Neural progenitor cell (in vitro differentiated cells): Measurements from ENCODE around the gene GRIFIN. TPM values are rescaled to one million over a fixed set of nuclear protein-coding genes. Genes with fewer than 3 reads are reported as not detected.

Source experiments
- DNase-seq: peaks from one replicate; pipeline ENCODE4 v3.0.0-alpha.2; 2016; ENCODE audit warnings: low spot score
- H2AFZ ChIP-seq: fragments of 200-600 bp; sonication (generic); replicated peaks from 2 replicates; pipeline ENCODE4 v1.6.1; 2016; ENCODE audit warnings: antibody characterized with exemption
- H3F3A ChIP-seq: fragments of 200-600 bp; sonication (generic); 2 replicates; pipeline ENCODE4 v1.6.1; 2016; ENCODE audit warnings: antibody characterized with exemption, low read depth
- H3K27ac ChIP-seq: fragments of 200-600 bp; sonication (generic); 2 replicates; pipeline ENCODE4 v1.5.1; 2016; ENCODE audit warnings: mild to moderate bottlenecking
- H3K27me3 ChIP-seq: fragments of 200-600 bp; sonication (generic); 2 replicates; pipeline ENCODE4 v1.6.1; 2016; ENCODE audit warnings: mild to moderate bottlenecking, moderate library complexity
- H3K36me3 ChIP-seq: fragments of 200-600 bp; sonication (generic); 2 replicates; pipeline ENCODE4 v1.5.1; 2016
- H3K4me1 ChIP-seq: fragments of 200-600 bp; sonication (generic); 2 replicates; pipeline ENCODE4 v1.6.1; 2016; ENCODE audit warnings: mixed run types
- H3K4me2 ChIP-seq: fragments of 200-600 bp; sonication (generic); 2 replicates; pipeline ENCODE4 v1.6.1; 2016
- H3K4me3 ChIP-seq: fragments of 200-600 bp; sonication (generic); 2 replicates; pipeline ENCODE4 v1.5.1; 2016
- H3K79me2 ChIP-seq: fragments of 200-600 bp; sonication (generic); 2 replicates; pipeline ENCODE4 v1.6.1; 2016; ENCODE audit warnings: low read depth
- H3K9ac ChIP-seq: fragments of 200-600 bp; sonication (generic); 2 replicates; pipeline ENCODE4 v1.6.1; 2016
- H3K9me3 ChIP-seq: fragments of 200-600 bp; sonication (generic); 2 replicates; pipeline ENCODE4 v1.5.1; 2016; ENCODE audit warnings: low read depth
- H4K20me1 ChIP-seq: fragments of 200-600 bp; sonication (generic); 2 replicates; pipeline ENCODE4 v1.6.1; 2016; ENCODE audit warnings: low read depth
- H3K27ac Mint-ChIP-seq: 3 replicates; pipeline ENCODE4 v1.8.0; 2021; ENCODE audit warnings: mixed read lengths
- H3K27me3 Mint-ChIP-seq: 2 replicates; pipeline ENCODE4 v1.8.0; 2022; ENCODE audit warnings: low read depth, mild to moderate bottlenecking, inconsistent platforms, moderate library complexity, mixed read lengths; ENCODE audit not compliant: insufficient read depth
- H3K36me3 Mint-ChIP-seq: 3 replicates; pipeline ENCODE4 v1.8.0; 2021; ENCODE audit warnings: mixed read lengths
- H3K4me1 Mint-ChIP-seq: 3 replicates; pipeline ENCODE4 v1.8.0; 2021; ENCODE audit warnings: mixed read lengths
- H3K4me3 Mint-ChIP-seq: 3 replicates; pipeline ENCODE4 v1.8.0; 2021; ENCODE audit warnings: mild to moderate bottlenecking, moderate library complexity, mixed read lengths
- H3K9me3 Mint-ChIP-seq: 3 replicates; pipeline ENCODE4 v1.8.0; 2020; ENCODE audit warnings: mixed read lengths
- EZH2 ChIP-seq: fragments of 200-600 bp; sonication (generic); IDR thresholded peaks from 2 replicates; pipeline ENCODE4 v1.6.1; 2017; ENCODE audit warnings: antibody characterized with exemption, mild to moderate bottlenecking, moderate library complexity
- EZH2phosphoT487 ChIP-seq: fragments of 200-600 bp; sonication (generic); IDR thresholded peaks from 2 replicates; pipeline ENCODE4 v1.6.1; 2017; ENCODE audit warnings: antibody characterized with exemption
- total RNA-seq: library from RNA; depleted of rRNA; stranded (reverse); fragments of >200 nt; gene quantifications from 2 replicates; pipeline ENCODE4 v1.2.3, GENCODE V29; 2015; ENCODE audit warnings: low replicate concordance
- TF ChIP-seq, protein P1 (sequence below): fragments of 200-600 bp; sonication (generic); IDR thresholded peaks from 2 replicates; pipeline ENCODE4 v1.5.1; 2017; ENCODE audit warnings: antibody characterized with exemption, mild to moderate bottlenecking

Gene GRIFIN
- total RNA-seq, 1 donor from 2014 or later: not detected

- peaks cover 10% of the 10 kb centered on the region for H3K27me3 ChIP-seq
- no peak overlapping the region for H3K4me2 ChIP-seq
- no peak for DNase-seq
- H3K4me1 Mint-ChIP-seq: peaks cover 36% of the 10 kb centered on the region
- no peaks in the 10 kb centered on the region for H3K9me3 Mint-ChIP-seq
- TF ChIP-seq EZH2 (no peak), EZH2phosphoT487 (no peak)
- TF ChIP-seq, protein P1, sequence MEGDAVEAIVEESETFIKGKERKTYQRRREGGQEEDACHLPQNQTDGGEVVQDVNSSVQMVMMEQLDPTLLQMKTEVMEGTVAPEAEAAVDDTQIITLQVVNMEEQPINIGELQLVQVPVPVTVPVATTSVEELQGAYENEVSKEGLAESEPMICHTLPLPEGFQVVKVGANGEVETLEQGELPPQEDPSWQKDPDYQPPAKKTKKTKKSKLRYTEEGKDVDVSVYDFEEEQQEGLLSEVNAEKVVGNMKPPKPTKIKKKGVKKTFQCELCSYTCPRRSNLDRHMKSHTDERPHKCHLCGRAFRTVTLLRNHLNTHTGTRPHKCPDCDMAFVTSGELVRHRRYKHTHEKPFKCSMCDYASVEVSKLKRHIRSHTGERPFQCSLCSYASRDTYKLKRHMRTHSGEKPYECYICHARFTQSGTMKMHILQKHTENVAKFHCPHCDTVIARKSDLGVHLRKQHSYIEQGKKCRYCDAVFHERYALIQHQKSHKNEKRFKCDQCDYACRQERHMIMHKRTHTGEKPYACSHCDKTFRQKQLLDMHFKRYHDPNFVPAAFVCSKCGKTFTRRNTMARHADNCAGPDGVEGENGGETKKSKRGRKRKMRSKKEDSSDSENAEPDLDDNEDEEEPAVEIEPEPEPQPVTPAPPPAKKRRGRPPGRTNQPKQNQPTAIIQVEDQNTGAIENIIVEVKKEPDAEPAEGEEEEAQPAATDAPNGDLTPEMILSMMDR: no peak
- no peak overlapping the region for H3K27ac ChIP-seq
- no peak overlapping the region for H3K4me3 ChIP-seq
- H3K27ac Mint-ChIP-seq: no peak overlapping the region
- no peaks in the 10 kb centered on the region for H3K36me3 Mint-ChIP-seq
- H3K27me3 Mint-ChIP-seq: peaks cover 11% of the 10 kb centered on the region
- no peak overlapping the region for H3K9ac ChIP-seq
- no peak overlapping the region for H2AFZ ChIP-seq
- H3K9me3 ChIP-seq: no peaks in the 10 kb centered on the region
- peaks cover 21% of the 10 kb centered on the region for H3F3A ChIP-seq
- peaks cover 54% of the 10 kb centered on the region for H3K4me1 ChIP-seq
- no peaks in the 10 kb centered on the region for H3K79me2 ChIP-seq
- H4K20me1 ChIP-seq: no peaks in the 10 kb centered on the region
- no peaks in the 10 kb centered on the region for H3K36me3 ChIP-seq
- H3K4me3 Mint-ChIP-seq: no peak overlapping the region
Observed at GRCh38 chr7:2514473-2515423, 38.5 kb upstream of the GRIFIN start.

GRCh38 chr7:2513702-2514101, 37.5 kb upstream of the GRIFIN start:
- Mint-ChIP-seq H3K4me3 (no peak overlapping the region), H3K36me3 (no peaks in the 10 kb centered on the region), H3K27ac (no peak overlapping the region), H3K27me3 (peaks cover 11% of the 10 kb centered on the region), H3K4me1 (peaks cover 44% of the 10 kb centered on the region), H3K9me3 (no peaks in the 10 kb centered on the region)
- Histone ChIP-seq H3F3A (peaks cover 30% of the 10 kb centered on the region), H3K27me3 (peaks cover 6% of the 10 kb centered on the region), H3K4me1 (peaks cover 59% of the 10 kb centered on the region), H2AFZ (no peak overlapping the region), H4K20me1 (no peaks in the 10 kb centered on the region), H3K36me3 (no peaks in the 10 kb centered on the region), H3K4me3 (no peak overlapping the region), H3K9ac (no peak overlapping the region), H3K9me3 (no peaks in the 10 kb centered on the region), H3K27ac (no peak overlapping the region), H3K4me2 (no peak overlapping the region), H3K79me2 (no peaks in the 10 kb centered on the region)
- DNase-seq: no peak
- TF ChIP-seq, protein P1: no peak
- TF ChIP-seq EZH2phosphoT487: no peak
- no peak for TF ChIP-seq EZH2

DNA sequence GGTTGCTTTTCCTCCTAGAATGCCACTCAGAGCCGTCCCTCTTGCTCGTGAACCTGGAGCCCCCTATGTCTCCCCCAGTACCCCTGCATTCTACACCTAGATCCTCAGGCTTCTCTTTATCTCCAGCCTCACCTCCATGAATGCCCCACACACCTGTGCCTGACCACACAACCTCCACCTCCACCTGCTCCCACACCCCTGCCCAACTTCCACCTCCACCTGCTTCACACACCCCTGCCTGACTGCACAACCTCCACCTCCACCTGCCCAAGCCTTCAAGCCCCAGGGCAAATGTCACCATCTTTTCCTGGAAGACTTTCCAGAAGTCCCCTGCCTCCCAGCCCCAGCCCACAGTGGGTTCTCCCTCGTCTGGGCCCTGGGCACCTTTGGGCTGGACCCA, 36.5 kb upstream of the GRIFIN start:
- peaks cover 56% of the 10 kb centered on the region for H3K4me1 ChIP-seq
- H3K4me3 Mint-ChIP-seq: peak overlapping the region; percentile 17
- H3K4me1 Mint-ChIP-seq: peaks cover 44% of the 10 kb centered on the region
- no peak overlapping the region for H3K4me3 ChIP-seq
- peaks cover 9% of the 10 kb centered on the region for H3K27me3 Mint-ChIP-seq
- no peaks in the 10 kb centered on the region for H3K36me3 ChIP-seq
- H3K27ac ChIP-seq: no peak overlapping the region
- no peak overlapping the region for H3K9ac ChIP-seq
- H3K9me3 Mint-ChIP-seq: no peaks in the 10 kb centered on the region
- no peak for DNase-seq
- H3K9me3 ChIP-seq: no peaks in the 10 kb centered on the region
- no peaks in the 10 kb centered on the region for H3K79me2 ChIP-seq
- H3K27ac Mint-ChIP-seq: peak overlapping the region; percentile 81
- no peak overlapping the region for H3K4me2 ChIP-seq
- H2AFZ ChIP-seq: no peak overlapping the region
- H3F3A ChIP-seq: peaks cover 30% of the 10 kb centered on the region
- no peaks in the 10 kb centered on the region for H3K36me3 Mint-ChIP-seq
- no peaks in the 10 kb centered on the region for H4K20me1 ChIP-seq
- TF ChIP-seq EZH2: no peak
- TF ChIP-seq EZH2phosphoT487: no peak
- H3K27me3 ChIP-seq: no peaks in the 10 kb centered on the region

DNA sequence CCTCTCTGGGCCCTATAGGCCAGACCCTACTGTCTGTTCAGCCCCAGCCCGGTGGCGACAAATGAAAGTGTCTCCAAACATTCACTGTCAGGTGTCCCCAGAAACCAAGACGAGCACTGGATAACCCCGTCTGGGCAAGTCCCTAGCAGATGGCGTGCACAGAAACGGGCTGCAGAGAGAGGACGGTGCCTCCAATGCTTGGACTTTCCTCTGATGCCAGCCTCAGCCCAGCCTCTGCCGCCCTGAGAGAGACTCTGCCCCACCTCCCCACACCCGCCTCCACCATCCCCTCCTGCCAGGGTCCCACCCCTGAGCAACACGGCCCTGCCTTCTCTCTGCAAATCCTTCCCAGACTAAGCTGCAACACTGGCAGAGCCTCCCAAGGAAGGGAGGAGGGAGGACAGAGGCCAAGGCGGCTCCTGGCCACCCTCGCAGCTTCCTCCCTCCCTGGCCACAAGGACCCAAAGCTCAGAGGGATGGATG, 36.0 kb upstream of the GRIFIN start:
- peak overlapping the region; percentile 81 for H3K27ac Mint-ChIP-seq
- no peaks in the 10 kb centered on the region for H3K9me3 ChIP-seq
- no peak overlapping the region for H3K27ac ChIP-seq
- H2AFZ ChIP-seq: no peak overlapping the region
- no peak overlapping the region for H3K4me2 ChIP-seq
- no peak overlapping the region for H3K4me3 Mint-ChIP-seq
- no peak overlapping the region for H3K4me3 ChIP-seq
- H3K27me3 Mint-ChIP-seq: peaks cover 10% of the 10 kb centered on the region
- no peaks in the 10 kb centered on the region for H3K36me3 Mint-ChIP-seq
- no peak for DNase-seq
- H4K20me1 ChIP-seq: no peaks in the 10 kb centered on the region
- peaks cover 27% of the 10 kb centered on the region for H3F3A ChIP-seq
- H3K36me3 ChIP-seq: no peaks in the 10 kb centered on the region
- H3K9ac ChIP-seq: no peak overlapping the region
- no peak for TF ChIP-seq EZH2phosphoT487
- no peak for TF ChIP-seq EZH2
- TF ChIP-seq, protein P1: no peak
- H3K9me3 Mint-ChIP-seq: no peaks in the 10 kb centered on the region
- no peaks in the 10 kb centered on the region for H3K27me3 ChIP-seq
- no peaks in the 10 kb centered on the region for H3K79me2 ChIP-seq
- peaks cover 51% of the 10 kb centered on the region for H3K4me1 ChIP-seq
- peaks cover 44% of the 10 kb centered on the region for H3K4me1 Mint-ChIP-seq
